Loucy (cell line): ENCODE measurements around the gene TPK1.

ENCODE experiments used
- H2AFZ ChIP-seq: fragments of 200-600 bp; sonication (generic); 2 replicates; pipeline ENCODE4 v1.6.0; 2016; ENCODE audit warnings: antibody characterized with exemption, mild to moderate bottlenecking, low read length, moderate library complexity
- H3F3A ChIP-seq: fragments of 200-600 bp; 2 replicates; pipeline ENCODE4 v1.6.0; 2016; ENCODE audit warnings: antibody characterized with exemption, low read depth, mild to moderate bottlenecking
- H3K27me3 ChIP-seq: fragments of 200-600 bp; sonication (generic); 2 replicates; pipeline ENCODE4 v1.6.1; 2014; ENCODE audit warnings: low read length, mild to moderate bottlenecking; ENCODE audit not compliant: insufficient read depth, poor library complexity, severe bottlenecking
- H3K36me3 ChIP-seq: fragments of 200-600 bp; sonication (generic); 2 replicates; pipeline ENCODE4 v1.6.1; 2016; ENCODE audit warnings: low read length; ENCODE audit not compliant: insufficient read depth
- H3K4me1 ChIP-seq: fragments of 200-600 bp; sonication (generic); 2 replicates; pipeline ENCODE4 v1.5.1; 2014; ENCODE audit warnings: low read length, mild to moderate bottlenecking; ENCODE audit not compliant: insufficient read depth, poor library complexity, severe bottlenecking
- H3K4me2 ChIP-seq: fragments of 200-600 bp; sonication (generic); 2 replicates; pipeline ENCODE4 v1.6.0; 2014; ENCODE audit warnings: antibody characterized with exemption, low read length, low read depth, mild to moderate bottlenecking; ENCODE audit not compliant: poor library complexity, severe bottlenecking
- H3K4me3 ChIP-seq: fragments of 200-600 bp; sonication (generic); 2 replicates; pipeline ENCODE4 v1.5.1; 2014; ENCODE audit warnings: low read length, mild to moderate bottlenecking, mixed read lengths; ENCODE audit not compliant: poor library complexity, severe bottlenecking
- H3K79me2 ChIP-seq: fragments of 200-600 bp; sonication (generic); 2 replicates; pipeline ENCODE4 v1.6.1; 2014; ENCODE audit warnings: low read length; ENCODE audit not compliant: insufficient read depth
- H3K9ac ChIP-seq: fragments of 200-600 bp; sonication (generic); 2 replicates; pipeline ENCODE4 v1.6.0; 2014; ENCODE audit warnings: mild to moderate bottlenecking, low read depth, low read length, moderate library complexity; ENCODE audit not compliant: poor library complexity, severe bottlenecking
- H3K9me2 ChIP-seq: fragments of 200-600 bp; sonication (generic); replicated peaks from 2 replicates; pipeline ENCODE4 v1.6.1; 2016; ENCODE audit warnings: low read depth, low read length, mixed read lengths
- H3K9me3 ChIP-seq: fragments of 200-600 bp; sonication (generic); 2 replicates; pipeline ENCODE4 v1.6.1; 2014; ENCODE audit warnings: mild to moderate bottlenecking, antibody characterized with exemption, low read length, low read depth; ENCODE audit not compliant: insufficient read depth
- H4K20me1 ChIP-seq: fragments of 200-600 bp; sonication (generic); 2 replicates; pipeline ENCODE4 v1.6.0; 2014; ENCODE audit warnings: antibody characterized with exemption, low read length, mild to moderate bottlenecking; ENCODE audit not compliant: insufficient read depth, poor library complexity, severe bottlenecking
- CTCF ChIP-seq: fragments of 200-600 bp; sonication (generic); conservative IDR thresholded peaks from 2 replicates; pipeline ENCODE4 v1.5.1; 2014; ENCODE audit warnings: mild to moderate bottlenecking, antibody characterized with exemption, low read length
- EZH2phosphoT487 ChIP-seq: fragments of 200-600 bp; IDR thresholded peaks from 2 replicates; pipeline ENCODE4 v1.6.1; 2018; ENCODE audit warnings: antibody characterized with exemption, mild to moderate bottlenecking, moderate library complexity, borderline replicate concordance

TPK1 gene

GRCh38 chr7:144468990-144469732 is 366.7 kb downstream of the TPK1 start:
- Histone ChIP-seq H3K4me3 (no peak overlapping the region), H3K9ac (no peak overlapping the region), H2AFZ (no peak overlapping the region), H3K9me2 (no peaks in the 10 kb centered on the region), H3K79me2 (no peaks in the 10 kb centered on the region), H3K36me3 (no peaks in the 10 kb centered on the region), H3K9me3 (no peaks in the 10 kb centered on the region), H3K4me1 (no peaks in the 10 kb centered on the region), H3K4me2 (no peak overlapping the region), H3F3A (no peaks in the 10 kb centered on the region), H3K27me3 (no peaks in the 10 kb centered on the region), H4K20me1 (no peaks in the 10 kb centered on the region)
- TF ChIP-seq EZH2phosphoT487 (no peak), CTCF (no peak)

- H3K4me2 ChIP-seq, result no peak overlapping the region
- H3K27me3 ChIP-seq, result no peaks in the 10 kb centered on the region
- H3K9me2 ChIP-seq, result no peaks in the 10 kb centered on the region
- no peaks in the 10 kb centered on the region for H3K36me3 ChIP-seq
- TF ChIP-seq CTCF, result no peak
- TF ChIP-seq EZH2phosphoT487, result no peak
- H2AFZ ChIP-seq, result no peak overlapping the region
- no peak overlapping the region for H3K4me3 ChIP-seq
- no peaks in the 10 kb centered on the region for H3F3A ChIP-seq
- no peaks in the 10 kb centered on the region for H4K20me1 ChIP-seq
- no peaks in the 10 kb centered on the region for H3K79me2 ChIP-seq
- no peak overlapping the region for H3K9ac ChIP-seq
- H3K9me3 ChIP-seq, result no peaks in the 10 kb centered on the region
- H3K4me1 ChIP-seq, result no peaks in the 10 kb centered on the region
These were observed 376.2 kb downstream of the TPK1 start for GRCh38 chr7:144459635-144460034.

- H3K9ac ChIP-seq, result no peak overlapping the region
These were observed 380.8 kb downstream of the TPK1 start for GRCh38 chr7:144455040-144455404.

More at GRCh38 chr7:144455040-144455404, 380.8 kb downstream of the TPK1 start:
- H3K79me2 ChIP-seq, result no peaks in the 10 kb centered on the region
- H4K20me1 ChIP-seq, result no peaks in the 10 kb centered on the region
- TF ChIP-seq CTCF (no peak), EZH2phosphoT487 (no peak)
- H3K4me2 ChIP-seq, result no peak overlapping the region
- H3K27me3 ChIP-seq, result no peaks in the 10 kb centered on the region
- no peak overlapping the region for H3K4me3 ChIP-seq
- no peaks in the 10 kb centered on the region for H3K4me1 ChIP-seq
- H2AFZ ChIP-seq, result no peak overlapping the region
- no peaks in the 10 kb centered on the region for H3K9me2 ChIP-seq
- no peaks in the 10 kb centered on the region for H3F3A ChIP-seq
- H3K36me3 ChIP-seq, result no peaks in the 10 kb centered on the region
- H3K9me3 ChIP-seq, result no peaks in the 10 kb centered on the region
